Amniotic stem cell (primary cell): Measurements from ENCODE around the gene RASGRF2.
"Not testable (repeated sequence)": the region's sequence is repeated elsewhere in the genome, so short reads cannot be mapped to it uniquely, and the experiment has no call there.

Source experiments
- DNase-seq: peaks from one replicate; lab custom pipeline; 2025; lab: John Stamatoyannopoulos, UW

The RASGRF2 gene

GRCh38 chr5:81021951-81022687, 62.0 kb downstream of the RASGRF2 start:
- no peak for DNase-seq

- no peak for DNase-seq
Measured at GRCh38 chr5:81022688-81023084, 62.5 kb downstream of the RASGRF2 start.

GRCh38 chr5:81023261-81023970, 63.3 kb downstream of the RASGRF2 start:
- DNase-seq, result no peak

GRCh38 chr5:81027481-81028058, 67.4 kb downstream of the RASGRF2 start:
- DNase-seq, result no peak

GRCh38 chr5:81028888-81029287, 68.7 kb downstream of the RASGRF2 start:
- not testable (repeated sequence) for DNase-seq

- not testable (repeated sequence) for DNase-seq
Measured at GRCh38 chr5:81029736-81030135, 69.6 kb downstream of the RASGRF2 start.

- DNase-seq, result not testable (repeated sequence)
Measured at GRCh38 chr5:81030236-81031034, 70.3 kb downstream of the RASGRF2 start.

GRCh38 chr5:81035522-81035921, 75.4 kb downstream of the RASGRF2 start:
- no peak for DNase-seq

GRCh38 chr5:81038495-81038894, 78.3 kb downstream of the RASGRF2 start:
- DNase-seq, result no peak

GRCh38 chr5:81044868-81045267, 84.7 kb downstream of the RASGRF2 start:
- no peak for DNase-seq

GRCh38 chr5:81045389-81045807, 85.2 kb downstream of the RASGRF2 start:
- no peak for DNase-seq

- no peak for DNase-seq
Measured at GRCh38 chr5:81046041-81046440, 85.9 kb downstream of the RASGRF2 start.

- no peak for DNase-seq
Measured at GRCh38 chr5:81052325-81052724, 92.2 kb downstream of the RASGRF2 start.

- not testable (repeated sequence) for DNase-seq
Measured at GRCh38 chr5:81053282-81053681, 93.1 kb downstream of the RASGRF2 start.

- DNase-seq, result no peak
Measured at GRCh38 chr5:81058121-81058520, 98.0 kb downstream of the RASGRF2 start.

- DNase-seq, result no peak
Measured at GRCh38 chr5:81065492-81065891, 105.3 kb downstream of the RASGRF2 start.

- no peak for DNase-seq
Measured at GRCh38 chr5:81066102-81066501, 105.9 kb downstream of the RASGRF2 start.

GRCh38 chr5:81067406-81067805, 107.2 kb downstream of the RASGRF2 start:
- no peak for DNase-seq

- DNase-seq, result no peak
Measured at GRCh38 chr5:81068063-81068462, 107.9 kb downstream of the RASGRF2 start.

- DNase-seq, result no peak
Measured at GRCh38 chr5:81068635-81069034, 108.5 kb downstream of the RASGRF2 start.

- no peak for DNase-seq
Measured at GRCh38 chr5:81069990-81070389, 109.8 kb downstream of the RASGRF2 start.

GRCh38 chr5:81070571-81071255, 110.5 kb downstream of the RASGRF2 start:
- no peak for DNase-seq
